HCT116 (cell line): Measurements from ENCODE around the gene ADAR. TPM values are rescaled to one million over a fixed set of nuclear protein-coding genes. Genes with fewer than 3 reads are reported as not detected.

Experiments
- ATAC-seq: fragments of 200-7000 bp; cut with Tn5 transposase; 2 replicates; pipeline ENCODE4 v1.9.1; 2020; ENCODE audit warnings: mild to moderate bottlenecking, moderate library complexity
- BruUV-seq: library from RNA; stranded (reverse); fragments of 400-500 nt; replicated peaks from 2 replicates; lab custom pipeline; 2021; lab: Mats Ljungman, UMichigan
- CTCF ChIA-PET: fragments of 300-600 bp; sonication (Branson Sonifier 250); formaldehyde crosslinking; loops from one replicate; lab custom pipeline; 2021; ENCODE audit warnings: antibody characterized with exemption; lab: Charles Lee
- POLR2A ChIA-PET: fragments of 300-600, 350-600 bp; sonication (Branson Sonifier 250); formaldehyde crosslinking; loops from one replicate; lab custom pipeline; 2021; ENCODE audit warnings: antibody characterized with exemption; lab: Charles Lee
- RAD21 ChIA-PET, 2 experiments: fragments of 300-600 bp; sonication (Branson Sonifier 250); formaldehyde crosslinking; loops; one replicate each; lab custom pipeline; 2023; ENCODE audit warnings: low total read pairs in 2 of 2; ENCODE audit not compliant: uncharacterized antibody in 2 of 2, unreplicated experiment in 2 of 2, low non-redundant PET in 1 of 2; lab: Charles Lee
- DNase-seq: peaks from one replicate; pipeline ENCODE4 v3.0.0-alpha.2; 2010; ENCODE audit warnings: low read depth, low spot score
- H2AFZ ChIP-seq: fragments of 200-600 bp; shearing (Covaris generic), sonication (generic); 2 replicates; pipeline ENCODE4 v1.6.1; 2017; ENCODE audit warnings: low read depth, mixed run types, mixed read lengths, antibody characterized with exemption, low read length; ENCODE audit not compliant: poor library complexity, severe bottlenecking
- H3K27ac ChIP-seq: 2 replicates; pipeline ENCODE4 v1.5.1; 2012; ENCODE audit warnings: low read depth, low read length
- H3K27me3 ChIP-seq: fragments of 200-600 bp; sonication (generic); 2 replicates; pipeline ENCODE4 v1.6.1; 2016; ENCODE audit warnings: mixed run types, low read length, mixed read lengths; ENCODE audit not compliant: insufficient read depth
- H3K36me3 ChIP-seq, 2 experiments: fragments of 200-500 bp in 1 of 2; fragments of 200-600 bp in 1 of 2; sonication (Bioruptor generic) in 1 of 2; sonication (generic) in 1 of 2; 2 replicates each; pipeline versions ENCODE4 v1.5.1 to v1.6.1; 2014 to 2016; ENCODE audit warnings: low read length in 2 of 2, inconsistent platforms in 1 of 2, mixed read lengths in 1 of 2, mixed run types in 1 of 2; ENCODE audit not compliant: insufficient read depth in 2 of 2, control insufficient read depth in 1 of 2
- H3K4me1 ChIP-seq, 2 experiments: fragments of 200-600 bp in 1 of 2; sonication (generic) in 1 of 2; 2 replicates each; pipeline versions ENCODE4 v1.5.1 to v1.6.1; 2012 to 2017; ENCODE audit warnings: low read length in 2 of 2, inconsistent platforms in 1 of 2, mild to moderate bottlenecking in 1 of 2, mixed read lengths in 1 of 2, mixed run types in 1 of 2, moderate library complexity in 1 of 2; ENCODE audit not compliant: insufficient read depth in 2 of 2, control insufficient read depth in 1 of 2
- H3K4me2 ChIP-seq: fragments of 200-600 bp; sonication (generic); 2 replicates; pipeline ENCODE4 v1.6.1; 2017; ENCODE audit warnings: mixed run types, low read length, mixed read lengths
- H3K4me3 ChIP-seq, 2 experiments: fragments of 200-600 bp in 1 of 2; sonication (generic) in 1 of 2; replicated peaks in 1 of 2; 2 replicates each; pipeline ENCODE4 v1.5.1; 2011 to 2016; ENCODE audit warnings: low read length in 2 of 2, control low read depth in 1 of 2, low read depth in 1 of 2, mild to moderate bottlenecking in 1 of 2, mixed read lengths in 1 of 2, mixed run types in 1 of 2
- H3K79me2 ChIP-seq: fragments of 200-600 bp; sonication (generic); 2 replicates; pipeline ENCODE4 v1.6.1; 2017; ENCODE audit warnings: mild to moderate bottlenecking, mixed run types, low read length, moderate library complexity, mixed read lengths; ENCODE audit not compliant: insufficient read depth
- H3K9ac ChIP-seq: fragments of 200-600 bp; sonication (generic); 2 replicates; pipeline ENCODE4 v1.6.1; 2016; ENCODE audit warnings: low read length, mixed read lengths
- H3K9me2 ChIP-seq: fragments of 200-600 bp; sonication (generic), shearing (Covaris generic); 2 replicates; pipeline ENCODE4 v1.6.1; 2017; ENCODE audit warnings: mixed run types, mild to moderate bottlenecking, moderate library complexity; ENCODE audit not compliant: insufficient read depth
- H3K9me3 ChIP-seq, 2 experiments: fragments of 200-500 bp in 1 of 2; fragments of 200-600 bp in 1 of 2; sonication (Bioruptor generic) in 1 of 2; sonication (generic) in 1 of 2; 2 replicates each; pipeline ENCODE4 v1.6.1; 2014 to 2017; ENCODE audit warnings: low read length in 2 of 2, mixed read lengths in 2 of 2, inconsistent platforms in 1 of 2, low read depth in 1 of 2, mild to moderate bottlenecking in 1 of 2, mixed run types in 1 of 2, moderate library complexity in 1 of 2; ENCODE audit not compliant: control insufficient read depth in 1 of 2, insufficient read depth in 1 of 2
- H4K20me1 ChIP-seq: fragments of 200-600 bp; sonication (generic), shearing (Covaris generic); 2 replicates; pipeline ENCODE4 v1.6.1; 2017; ENCODE audit warnings: mixed run types, mild to moderate bottlenecking, moderate library complexity; ENCODE audit not compliant: insufficient read depth
- CBX3 ChIP-seq: IDR thresholded peaks from 2 replicates; pipeline ENCODE4 v1.6.1; 2012; ENCODE audit warnings: low read depth
- EGR1 ChIP-seq: IDR thresholded peaks from 2 replicates; pipeline ENCODE4 v1.6.1; 2012; ENCODE audit warnings: low read depth
- ELF1 ChIP-seq: IDR thresholded peaks from 2 replicates; pipeline ENCODE4 v1.6.1; 2012; ENCODE audit warnings: low read depth, borderline replicate concordance
- EZH2 ChIP-seq: fragments of 200-600 bp; sonication (generic); IDR thresholded peaks from 2 replicates; pipeline ENCODE4 v1.6.1; 2017; ENCODE audit warnings: antibody characterized with exemption, mixed run types
- FOSL1 ChIP-seq: IDR thresholded peaks from 2 replicates; pipeline ENCODE4 v1.6.1; 2012; ENCODE audit warnings: low read depth
- JUND ChIP-seq: IDR thresholded peaks from 2 replicates; pipeline ENCODE4 v1.6.1; 2012
- MAX ChIP-seq: IDR thresholded peaks from 2 replicates; pipeline ENCODE4 v1.6.1; 2012
- POLR2AphosphoS5 ChIP-seq: IDR thresholded peaks from 2 replicates; pipeline ENCODE4 v1.6.1; 2011; ENCODE audit warnings: mild to moderate bottlenecking, low read depth, low read length, moderate library complexity
- RAD21 ChIP-seq: IDR thresholded peaks from 2 replicates; pipeline ENCODE4 v1.6.1; 2012; ENCODE audit warnings: low read depth, mild to moderate bottlenecking
- TCF7L2 ChIP-seq: IDR thresholded peaks from 2 replicates; pipeline ENCODE4 v1.7.0; 2011; ENCODE audit warnings: borderline replicate concordance, inconsistent platforms; ENCODE audit not compliant: insufficient read depth, insufficient read length; ENCODE audit errors: extremely low read depth
- intact Hi-C: fragments of 100-400 bp; cut with micrococcal nuclease; formaldehyde crosslinking; loops from 2 replicates; pipeline ENCODE4 v1.10.0; 2022
- total RNA-seq: library from RNA; stranded (reverse); gene quantifications from one replicate; pipeline ENCODE4 v1.2.1, GENCODE V29; 2021; ENCODE audit not compliant: unreplicated experiment
- TF ChIP-seq, protein P1 (sequence below): IDR thresholded peaks from 2 replicates; pipeline ENCODE4 v1.6.1; 2012

The ADAR gene
- total RNA-seq, 1 experiment from 2014 or later, result 169 TPM

GRCh38 chr1:154581766-154582165 lies 26.2 kb downstream of the ADAR start:
- Histone ChIP-seq H3K9me2 (no peaks in the 10 kb centered on the region), H4K20me1 (no peaks in the 10 kb centered on the region), H3K27ac (no peak overlapping the region), H3K9me3 (no peaks in the 10 kb centered on the region), H3K27me3 (no peaks in the 10 kb centered on the region), H3K4me1 (no peaks in the 10 kb centered on the region), H2AFZ (no peak overlapping the region), H3K4me2 (no peak overlapping the region), H3K36me3 (peaks cover 60 to 74% of the 10 kb centered on the region in 2 experiments; a peak in 3 of 4 replicates), H3K79me2 (no peaks in the 10 kb centered on the region), H3K9ac (no peak overlapping the region), H3K4me3 (no peak overlapping the region)
- TF ChIP-seq MAX, result no peak
- TF ChIP-seq TCF7L2, result no peak
- no peak for TF ChIP-seq EZH2
- no peak for TF ChIP-seq JUND
- no peak for TF ChIP-seq CBX3
- TF ChIP-seq ELF1, result no peak
- no peak for TF ChIP-seq EGR1
- TF ChIP-seq POLR2AphosphoS5, result no peak
- ChIA-PET POLR2A (no interaction called here), RAD21 (no interaction called here), CTCF (no interaction called here)
- DNase-seq (no peak), ATAC-seq (no peak)
- intact Hi-C loops, result no loop called here
- BruUV-seq, result no TSS peak

- Histone ChIP-seq H3K9me2 (no peaks in the 10 kb centered on the region), H2AFZ (no peak overlapping the region), H3K27ac (no peak overlapping the region), H3K9me3 (no peaks in the 10 kb centered on the region), H4K20me1 (no peaks in the 10 kb centered on the region), H3K79me2 (no peaks in the 10 kb centered on the region), H3K9ac (no peak overlapping the region), H3K4me2 (no peak overlapping the region), H3K36me3 (peaks cover 37 to 51% of the 10 kb centered on the region in 2 experiments; a peak in 3 of 4 replicates), H3K27me3 (no peaks in the 10 kb centered on the region), H3K4me3 (no peak overlapping the region), H3K4me1 (no peaks in the 10 kb centered on the region)
- ChIA-PET RAD21 (no interaction called here), CTCF (interaction anchor here (1.1 kb wide), 1 partner anchor 20 kb away, joined by 3 read pairs; no protein-coding TSS in a partner anchor), POLR2A (no interaction called here)
- TF ChIP-seq JUND (no peak), CBX3 (no peak), EZH2 (no peak), RAD21 (no peak), ELF1 (no peak), FOSL1 (no peak)
- TF ChIP-seq, protein P1, sequence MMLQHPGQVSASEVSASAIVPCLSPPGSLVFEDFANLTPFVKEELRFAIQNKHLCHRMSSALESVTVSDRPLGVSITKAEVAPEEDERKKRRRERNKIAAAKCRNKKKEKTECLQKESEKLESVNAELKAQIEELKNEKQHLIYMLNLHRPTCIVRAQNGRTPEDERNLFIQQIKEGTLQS, result no peak
- ATAC-seq (no peak), DNase-seq (no peak)
- no TSS peak for BruUV-seq
- intact Hi-C loops, result no loop called here
These were observed 28.6 kb downstream of the ADAR start for GRCh38 chr1:154579374-154579773.
